MCF 10A (cell line): ENCODE results near the gene IPPK. TPM values are rescaled to one million over a fixed set of nuclear protein-coding genes. Genes with fewer than 3 reads are reported as not detected.

ENCODE experiments used
- BruUV-seq: library from RNA; stranded (reverse); fragments of 400-500 nt; replicated peaks from 2 replicates; lab custom pipeline; 2021; lab: Mats Ljungman, UMichigan
- CTCF ChIA-PET: fragments of 300-600 bp; sonication (Branson Sonifier 250); formaldehyde crosslinking; extraction: SDS; loops from one replicate; lab custom pipeline; 2021; ENCODE audit warnings: antibody characterized with exemption, inconsistent platforms; lab: Yijun Ruan, JAX
- POLR2A ChIA-PET: fragments of 300-600, 350-650 bp; sonication (Branson Sonifier 250); formaldehyde crosslinking; extraction: SDS; loops from one replicate; lab custom pipeline; 2020; ENCODE audit warnings: antibody characterized with exemption, inconsistent platforms; lab: Yijun Ruan, JAX
- DNase-seq: peaks from one replicate; pipeline ENCODE4 v3.0.0-alpha.2; 2018; ENCODE audit not compliant: unreplicated experiment
- H3K27ac Mint-ChIP-seq: one replicate; pipeline ENCODE4 v1.8.0; 2022; ENCODE audit warnings: mild to moderate bottlenecking, low read depth, mixed read lengths; ENCODE audit not compliant: unreplicated experiment
- H3K27me3 Mint-ChIP-seq: one replicate; pipeline ENCODE4 v1.8.0; 2022; ENCODE audit warnings: mixed read lengths; ENCODE audit not compliant: insufficient read depth, unreplicated experiment
- H3K36me3 Mint-ChIP-seq: one replicate; pipeline ENCODE4 v1.8.0; 2022; ENCODE audit warnings: mild to moderate bottlenecking, moderate library complexity, mixed read lengths; ENCODE audit not compliant: insufficient read depth, unreplicated experiment
- H3K4me1 Mint-ChIP-seq: one replicate; pipeline ENCODE4 v1.8.0; 2022; ENCODE audit warnings: mixed read lengths; ENCODE audit not compliant: insufficient read depth, unreplicated experiment
- H3K4me3 Mint-ChIP-seq: one replicate; pipeline ENCODE4 v1.8.0; 2022; ENCODE audit warnings: mild to moderate bottlenecking, moderate library complexity, mixed read lengths; ENCODE audit not compliant: unreplicated experiment
- H3K9me3 Mint-ChIP-seq: one replicate; pipeline ENCODE4 v1.8.0; 2022; ENCODE audit warnings: mixed read lengths; ENCODE audit not compliant: unreplicated experiment
- intact Hi-C: fragments of 100-400 bp; cut with micrococcal nuclease; formaldehyde crosslinking; loops from 2 replicates; pipeline ENCODE4 v1.14.1; 2022
- total RNA-seq: library from RNA; stranded (reverse); gene quantifications from 2 replicates; pipeline ENCODE4 v1.2.3, GENCODE V29; 2022
- TF ChIP-seq, protein P1 (sequence below): fragments of 200-600 bp; IDR thresholded peaks from one replicate; pipeline ENCODE4 v1.8.0; 2022; ENCODE audit warnings: antibody characterized with exemption, mild to moderate bottlenecking; ENCODE audit not compliant: unreplicated experiment

Gene IPPK
- total RNA-seq, 1 experiment from 2014 or later = 16.6 TPM

GRCh38 chr9:92655366-92655765, 14.6 kb downstream of the IPPK start:
- Mint-ChIP-seq H3K27ac (peak overlapping the region; percentile 81), H3K36me3 (peaks cover 63% of the 10 kb centered on the region)
- POLR2A ChIA-PET = interaction anchor here (1.3 to 5.3 kb wide), 9 partner anchors 10 to 329 kb away, joined by 3 to 68 read pairs (median 6); partner anchors contain the start of genes CENPP and IPPK

DNA sequence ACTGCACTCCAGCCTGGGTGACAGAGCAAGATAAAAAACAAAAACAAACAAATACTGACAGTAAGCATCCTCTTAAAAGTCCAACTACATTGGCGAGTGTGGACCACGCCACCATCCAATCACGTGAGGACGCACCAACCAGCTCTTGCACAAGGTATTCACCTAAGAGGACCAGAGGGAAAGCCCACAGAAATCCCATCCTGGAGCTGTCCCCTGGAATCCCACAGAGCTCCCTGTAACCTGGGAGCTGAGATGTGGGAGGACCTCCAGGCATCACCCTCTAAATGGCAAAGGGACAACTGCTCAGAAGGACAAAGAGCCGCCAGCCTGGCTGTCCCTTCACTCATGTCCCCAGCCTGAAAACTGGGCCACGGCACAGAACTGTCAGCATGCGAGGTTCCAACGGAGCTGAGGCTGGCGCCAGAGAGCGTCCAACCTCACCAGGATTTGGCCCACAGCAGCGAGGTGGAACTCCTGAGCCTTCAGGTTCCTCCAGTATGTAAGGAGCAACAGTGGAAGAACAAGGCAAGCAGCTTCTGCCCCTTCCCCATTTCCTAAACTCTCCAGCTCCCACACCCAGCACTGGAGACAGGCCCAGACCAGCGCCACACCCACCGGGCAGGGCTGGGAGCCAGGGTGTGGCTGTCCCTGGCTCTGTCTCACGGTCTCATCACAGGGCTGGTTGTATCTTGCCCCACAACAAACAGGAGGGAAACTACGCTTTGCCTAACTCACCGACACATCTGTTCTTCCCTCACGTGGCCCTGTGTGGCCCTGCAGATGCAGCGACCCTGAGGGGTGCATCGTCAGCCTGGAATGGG, 15.2 kb downstream of the IPPK start:
- peak; percentile 90 for DNase-seq
- peaks cover 36% of the 10 kb centered on the region for H3K4me1 Mint-ChIP-seq
- ChIA-PET CTCF (interaction anchor here (0.6 to 1.9 kb wide), 8 partner anchors 12 to 516 kb away, joined by 3 to 10 read pairs (median 4); no protein-coding TSS in a partner anchor), POLR2A (interaction anchor here (0.6 to 5.3 kb wide), 17 partner anchors 11 to 518 kb away, joined by 3 to 68 read pairs (median 4); partner anchors contain the start of genes CENPP and IPPK)
- H3K36me3 Mint-ChIP-seq = peaks cover 64% of the 10 kb centered on the region
- no peaks in the 10 kb centered on the region for H3K27me3 Mint-ChIP-seq
- intact Hi-C loops = loop anchor here (2.0 kb wide), 1 partner anchor 136 kb away; no protein-coding TSS in a partner anchor
- TSS peak; percentile 23 for BruUV-seq
- TF ChIP-seq, protein P1, sequence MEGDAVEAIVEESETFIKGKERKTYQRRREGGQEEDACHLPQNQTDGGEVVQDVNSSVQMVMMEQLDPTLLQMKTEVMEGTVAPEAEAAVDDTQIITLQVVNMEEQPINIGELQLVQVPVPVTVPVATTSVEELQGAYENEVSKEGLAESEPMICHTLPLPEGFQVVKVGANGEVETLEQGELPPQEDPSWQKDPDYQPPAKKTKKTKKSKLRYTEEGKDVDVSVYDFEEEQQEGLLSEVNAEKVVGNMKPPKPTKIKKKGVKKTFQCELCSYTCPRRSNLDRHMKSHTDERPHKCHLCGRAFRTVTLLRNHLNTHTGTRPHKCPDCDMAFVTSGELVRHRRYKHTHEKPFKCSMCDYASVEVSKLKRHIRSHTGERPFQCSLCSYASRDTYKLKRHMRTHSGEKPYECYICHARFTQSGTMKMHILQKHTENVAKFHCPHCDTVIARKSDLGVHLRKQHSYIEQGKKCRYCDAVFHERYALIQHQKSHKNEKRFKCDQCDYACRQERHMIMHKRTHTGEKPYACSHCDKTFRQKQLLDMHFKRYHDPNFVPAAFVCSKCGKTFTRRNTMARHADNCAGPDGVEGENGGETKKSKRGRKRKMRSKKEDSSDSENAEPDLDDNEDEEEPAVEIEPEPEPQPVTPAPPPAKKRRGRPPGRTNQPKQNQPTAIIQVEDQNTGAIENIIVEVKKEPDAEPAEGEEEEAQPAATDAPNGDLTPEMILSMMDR = no peak
- H3K4me3 Mint-ChIP-seq = peak overlapping the region; percentile 26
- peak overlapping the region; percentile 81 for H3K27ac Mint-ChIP-seq
- no peaks in the 10 kb centered on the region for H3K9me3 Mint-ChIP-seq

More at GRCh38 chr9:92655366-92655765, 14.6 kb downstream of the IPPK start:
- H3K4me1 Mint-ChIP-seq = peaks cover 36% of the 10 kb centered on the region
- no peaks in the 10 kb centered on the region for H3K27me3 Mint-ChIP-seq
- no peaks in the 10 kb centered on the region for H3K9me3 Mint-ChIP-seq
- no TSS peak for BruUV-seq
- TF ChIP-seq, protein P1 = no peak
- CTCF ChIA-PET = interaction anchor here (1.2 to 1.5 kb wide), 2 partner anchors 136 to 516 kb away, joined by 3 to 9 read pairs; no protein-coding TSS in a partner anchor
- DNase-seq = no peak
- intact Hi-C loops = loop anchor here (2.0 kb wide), 1 partner anchor 135 kb away; no protein-coding TSS in a partner anchor
- H3K4me3 Mint-ChIP-seq = peak overlapping the region; percentile 26

GRCh38 chr9:92652461-92652860, 17.5 kb downstream of the IPPK start:
- peak overlapping the region; percentile 81 for H3K27ac Mint-ChIP-seq
- H3K4me1 Mint-ChIP-seq = peaks cover 36% of the 10 kb centered on the region
- ChIA-PET CTCF (interaction anchor here (0.5 to 1.4 kb wide), 6 partner anchors 8 to 1845 kb away, joined by 3 to 15 read pairs (median 4); partner anchors contain the start of gene ECM2), POLR2A (interaction anchor here (0.5 to 5.3 kb wide), 6 partner anchors 8 to 353 kb away, joined by 3 to 68 read pairs (median 4); partner anchors contain the start of gene IPPK)
- TF ChIP-seq, protein P1 = no peak
- intact Hi-C loops = no loop called here
- H3K27me3 Mint-ChIP-seq = no peaks in the 10 kb centered on the region
- DNase-seq = peak; percentile 30
- no TSS peak for BruUV-seq
- peaks cover 69% of the 10 kb centered on the region for H3K36me3 Mint-ChIP-seq
- H3K9me3 Mint-ChIP-seq = no peaks in the 10 kb centered on the region
- no peak overlapping the region for H3K4me3 Mint-ChIP-seq
